ENCODE measurements around the gene LCN10. TPM values are rescaled to one million over a fixed set of nuclear protein-coding genes. Genes with fewer than 3 reads are reported as not detected.

Gene LCN10
- total RNA-seq, 2 donors from 2014 or later = 0.89 to 1.6 TPM

DNA sequence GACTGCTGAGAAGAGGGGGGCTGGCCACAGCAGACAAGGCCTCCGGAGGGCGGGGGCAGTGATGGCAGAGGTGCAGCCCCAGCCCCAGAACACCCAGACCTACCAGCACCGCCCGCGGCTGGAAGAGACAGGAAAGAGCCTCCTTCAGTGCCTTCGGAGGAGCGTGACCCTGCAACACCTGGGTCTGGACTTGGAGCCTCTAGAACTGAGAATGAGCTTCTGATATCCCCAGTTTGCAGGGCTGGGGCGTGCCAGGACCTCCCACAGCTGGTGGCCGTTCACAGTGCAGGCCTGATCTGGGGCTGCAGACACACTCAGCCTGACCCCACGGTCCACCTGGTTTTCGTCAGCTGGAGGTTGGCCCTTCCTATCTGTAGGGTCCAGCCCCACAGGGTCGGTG lies 9.1 kb downstream of the LCN10 start:
- ATAC-seq = no peak
- H3K9me3 Mint-ChIP-seq = no peaks in the 10 kb centered on the region
- peak overlapping the region in 1 of 2 donors; percentile 52 for H3K27ac Mint-ChIP-seq
- H3K36me3 Mint-ChIP-seq = no peaks in the 10 kb centered on the region
- DNase-seq (ENCODE audit: low spot score in 2 of 2) = no peak

DNA sequence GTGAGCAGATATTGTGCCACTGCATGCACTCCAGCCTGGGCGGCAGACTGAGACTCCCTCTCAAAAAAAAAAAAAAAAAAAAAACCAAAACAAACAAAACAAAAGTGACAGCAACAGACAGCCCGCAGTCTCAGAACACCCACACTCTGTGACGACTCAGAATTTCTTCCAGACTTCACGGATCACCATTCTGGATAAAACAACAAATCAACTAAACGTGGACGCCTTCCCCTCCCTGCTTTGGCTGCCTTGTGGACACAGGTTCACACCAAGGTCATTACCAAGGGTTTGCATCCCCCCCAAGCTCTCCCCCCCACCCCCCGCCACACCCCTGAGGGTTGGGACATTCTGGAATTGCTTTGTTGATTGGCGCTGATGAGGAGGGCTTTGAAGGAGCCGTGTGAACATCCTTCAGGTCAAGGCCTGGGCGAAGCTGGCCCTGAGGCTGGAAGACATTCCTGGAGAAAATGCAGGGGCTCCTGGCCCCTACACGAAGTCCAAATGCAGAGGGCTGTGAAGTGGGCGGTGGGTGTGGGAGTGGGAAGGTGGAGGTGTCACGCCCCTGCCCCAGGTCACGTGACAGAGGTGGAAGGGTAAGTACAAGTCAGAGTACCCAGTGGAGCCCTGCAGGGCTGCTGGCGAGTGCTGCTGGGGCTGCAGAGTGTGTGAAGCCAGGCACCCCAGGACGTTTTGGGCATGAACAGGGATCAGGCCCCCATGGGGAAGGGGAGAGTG lies 10.1 kb downstream of the LCN10 start:
- Mint-ChIP-seq H3K36me3 (peaks cover 1% of the 10 kb centered on the region in 2 donors), H3K27ac (peak overlapping the region; percentile 52 to 60), H3K9me3 (no peaks in the 10 kb centered on the region)
- no peak for DNase-seq (ENCODE audit: low spot score in 2 of 2)
- ATAC-seq = no peak

DNA sequence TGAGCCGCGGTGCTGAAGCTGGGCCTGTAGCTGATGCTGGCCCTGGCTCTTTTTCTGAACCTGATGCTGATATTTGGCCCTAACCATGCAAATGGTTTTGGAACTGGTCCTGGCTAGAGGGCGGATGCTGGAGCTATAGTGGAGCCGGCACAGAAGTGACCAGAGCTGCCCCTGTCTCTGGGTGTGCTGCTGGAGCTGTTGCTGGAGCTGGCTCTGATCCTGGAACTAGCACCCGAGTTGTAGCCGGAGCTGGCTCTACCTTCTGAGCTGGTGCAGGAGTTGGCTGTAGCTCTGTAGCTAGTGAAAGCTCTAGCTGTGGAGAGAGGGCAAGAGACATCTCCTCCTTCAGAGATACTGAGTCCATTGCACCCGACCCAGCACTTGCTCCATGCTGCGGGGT lies 12.8 kb downstream of the LCN10 start:
- H3K36me3 Mint-ChIP-seq = peaks cover 22 to 23% of the 10 kb centered on the region in 2 donors
- ATAC-seq (no peak), DNase-seq (ENCODE audit: low spot score in 2 of 2) (no peak)
- H3K27ac Mint-ChIP-seq = peak overlapping the region in 1 of 2 donors; percentile 50
- H3K9me3 Mint-ChIP-seq = no peaks in the 10 kb centered on the region

DNA sequence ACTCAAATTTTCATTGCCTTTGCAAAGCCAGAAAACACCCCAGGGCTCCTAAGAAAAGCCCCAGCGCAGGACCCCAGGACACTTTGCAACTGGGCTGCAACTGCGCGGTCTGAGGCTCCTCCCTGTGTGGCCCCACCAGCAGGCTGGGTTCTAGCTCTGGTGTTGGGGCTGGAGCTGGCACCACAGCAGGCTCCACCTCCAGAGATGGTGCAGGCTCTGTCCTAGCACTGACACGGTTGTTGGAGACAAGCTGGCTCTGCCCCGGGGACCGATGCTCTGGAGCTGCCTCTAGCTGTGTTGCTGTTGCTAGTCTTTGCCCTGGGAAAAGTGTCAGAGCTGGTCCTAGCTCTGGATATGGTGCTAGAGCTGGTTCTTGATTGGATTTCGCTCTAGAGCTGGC lies 13.6 kb downstream of the LCN10 start:
- no peak overlapping the region for H3K27ac Mint-ChIP-seq
- H3K9me3 Mint-ChIP-seq = no peaks in the 10 kb centered on the region
- ATAC-seq = no peak
- H3K36me3 Mint-ChIP-seq = peaks cover 27 to 30% of the 10 kb centered on the region in 2 donors
- no peak for DNase-seq (ENCODE audit: low spot score in 2 of 2)

DNA sequence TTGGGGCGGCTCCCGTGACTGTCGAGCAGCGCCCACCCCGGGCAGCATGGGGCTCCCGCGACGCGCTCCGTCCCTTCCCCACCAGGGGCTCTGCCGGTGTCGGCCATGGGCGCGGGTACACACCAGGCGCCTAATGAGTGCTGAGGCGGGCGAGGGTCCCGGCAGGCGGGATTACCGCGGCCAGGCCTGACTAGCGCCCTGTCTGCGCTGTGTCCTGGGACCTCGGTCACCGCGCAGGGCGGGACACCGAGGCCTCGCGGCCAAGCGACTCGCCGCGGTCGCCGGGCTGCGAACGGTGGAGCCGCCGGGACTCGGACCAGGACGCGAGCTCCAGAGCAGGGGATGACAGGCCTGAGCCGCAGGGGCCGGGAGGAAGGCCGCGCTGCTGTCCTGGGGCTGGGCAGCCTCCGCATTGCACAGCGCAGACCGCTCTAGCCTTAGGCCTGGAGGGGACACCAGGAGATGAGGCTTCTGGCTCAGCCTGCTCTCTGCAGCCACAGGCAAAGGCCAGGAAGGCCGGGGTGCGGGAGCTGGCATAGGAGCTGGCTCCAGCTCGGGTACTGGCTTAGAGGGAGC lies 14.1 kb downstream of the LCN10 start:
- Mint-ChIP-seq H3K27ac (no peak overlapping the region), H3K9me3 (no peaks in the 10 kb centered on the region), H3K36me3 (peaks cover 32 to 35% of the 10 kb centered on the region in 2 donors)
- no peak for DNase-seq (ENCODE audit: low spot score in 2 of 2)
- peak; percentile 10 to 36 for ATAC-seq

DNA sequence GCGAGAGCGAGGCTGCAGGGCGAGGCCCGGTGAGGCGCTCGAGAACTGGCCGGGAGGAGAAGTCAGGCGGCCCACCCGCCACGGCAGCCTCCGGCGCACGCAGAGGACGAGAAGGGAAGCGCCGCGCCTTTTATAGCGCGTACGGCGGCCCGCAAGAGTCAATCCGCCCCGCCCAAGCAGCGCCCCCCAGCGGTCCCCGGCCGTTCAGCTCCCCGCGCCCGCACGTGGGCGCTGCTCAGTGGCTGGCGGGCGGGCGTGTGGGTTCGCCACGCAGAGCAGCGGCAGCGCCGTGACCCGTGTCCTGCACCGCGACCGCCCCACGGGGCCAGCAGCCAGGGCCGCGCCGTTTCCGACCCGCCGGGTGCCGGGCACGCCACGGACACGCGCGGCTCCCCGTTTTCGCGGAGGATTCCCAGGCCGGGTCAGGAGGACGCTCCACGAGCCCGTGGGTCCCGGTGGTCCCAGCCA lies 14.6 kb downstream of the LCN10 start:
- peaks cover 35% of the 10 kb centered on the region in 2 donors for H3K36me3 Mint-ChIP-seq
- H3K27ac Mint-ChIP-seq = peak overlapping the region in 1 of 2 donors; percentile 83
- DNase-seq (ENCODE audit: low spot score in 2 of 2) = peak; percentile 91 to 94
- ATAC-seq = peak; percentile 80 to 85
- H3K9me3 Mint-ChIP-seq = no peaks in the 10 kb centered on the region

DNA sequence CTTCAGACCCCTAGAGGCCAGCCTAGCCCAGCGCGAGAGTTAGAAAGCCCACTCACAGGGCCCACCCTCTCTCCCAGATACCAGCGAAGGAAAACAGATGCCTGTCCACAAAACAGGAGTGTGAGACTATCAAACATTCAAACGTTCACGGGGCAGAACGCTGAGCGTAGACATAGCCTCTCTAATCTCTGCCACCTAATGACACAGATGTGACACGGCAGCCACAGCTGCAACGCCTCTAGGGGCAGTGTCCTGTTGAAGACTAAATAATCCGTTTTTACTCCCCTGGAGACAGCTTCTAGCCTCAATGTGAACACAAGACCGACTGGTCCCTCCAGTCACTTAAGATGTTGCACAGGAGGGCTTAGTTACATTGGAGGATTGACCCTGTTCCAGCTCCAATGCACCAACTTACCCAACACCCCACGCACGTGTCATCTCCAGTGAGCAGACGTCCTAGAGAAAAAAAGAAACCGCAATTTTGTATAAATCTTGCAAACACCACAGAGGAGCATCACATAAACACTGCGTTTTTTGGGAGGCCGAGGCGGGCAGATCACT lies 16.0 kb downstream of the LCN10 start:
- peak overlapping the region; percentile 83 to 100 for H3K27ac Mint-ChIP-seq
- H3K9me3 Mint-ChIP-seq = no peaks in the 10 kb centered on the region
- no peak for DNase-seq (ENCODE audit: low spot score in 2 of 2)
- H3K36me3 Mint-ChIP-seq = peaks cover 35% of the 10 kb centered on the region in 2 donors
- peak in 1 of 2 donors; percentile 27 for ATAC-seq

DNA sequence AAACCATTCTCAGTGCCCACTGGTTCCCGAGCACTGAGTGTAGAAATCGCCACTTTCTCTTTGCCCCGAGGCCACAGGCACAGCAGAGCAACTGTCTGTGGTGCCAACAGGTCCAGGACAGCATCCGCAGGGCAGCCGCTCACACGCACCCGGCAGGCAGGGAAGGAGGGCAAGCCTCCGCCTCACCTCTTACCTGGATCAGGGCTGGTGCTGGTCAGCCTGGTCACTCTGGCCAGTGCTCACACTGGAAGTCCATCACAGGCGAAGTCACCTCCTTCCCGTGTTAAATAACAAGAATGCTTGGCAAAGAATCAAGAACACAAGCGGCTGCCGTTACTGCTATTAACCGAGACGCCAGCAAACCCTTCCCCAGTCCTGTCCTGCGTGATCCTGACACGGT lies 16.6 kb downstream of the LCN10 start:
- peaks cover 35% of the 10 kb centered on the region in 2 donors for H3K36me3 Mint-ChIP-seq
- DNase-seq (ENCODE audit: low spot score in 2 of 2) (no peak), ATAC-seq (no peak)
- H3K27ac Mint-ChIP-seq = peak overlapping the region; percentile 83 to 100
- no peaks in the 10 kb centered on the region for H3K9me3 Mint-ChIP-seq

DNA sequence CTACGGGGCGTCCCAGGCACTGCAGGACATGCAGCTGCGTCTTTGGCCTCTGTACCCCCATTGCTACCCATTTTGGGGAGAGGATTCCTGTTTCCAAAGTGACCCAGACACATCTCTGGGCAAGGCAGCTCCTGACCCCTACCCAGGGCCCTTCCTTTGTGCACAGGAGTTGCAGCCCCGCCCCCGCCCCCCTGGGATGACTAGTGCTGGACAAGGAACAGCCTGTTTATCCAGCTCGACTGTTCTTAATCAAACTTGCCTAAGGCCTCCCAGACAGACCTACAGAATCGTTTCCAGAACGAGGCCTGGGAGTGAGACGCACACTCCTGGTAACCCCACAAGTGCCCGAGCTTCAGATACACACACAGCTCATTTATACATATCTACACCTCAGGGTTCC lies 17.1 kb downstream of the LCN10 start:
- peak overlapping the region in 1 of 2 donors; percentile 100 for H3K27ac Mint-ChIP-seq
- peaks cover 35% of the 10 kb centered on the region in 2 donors for H3K36me3 Mint-ChIP-seq
- H3K9me3 Mint-ChIP-seq = no peaks in the 10 kb centered on the region
- ATAC-seq (no peak), DNase-seq (ENCODE audit: low spot score in 2 of 2) (no peak)

DNA sequence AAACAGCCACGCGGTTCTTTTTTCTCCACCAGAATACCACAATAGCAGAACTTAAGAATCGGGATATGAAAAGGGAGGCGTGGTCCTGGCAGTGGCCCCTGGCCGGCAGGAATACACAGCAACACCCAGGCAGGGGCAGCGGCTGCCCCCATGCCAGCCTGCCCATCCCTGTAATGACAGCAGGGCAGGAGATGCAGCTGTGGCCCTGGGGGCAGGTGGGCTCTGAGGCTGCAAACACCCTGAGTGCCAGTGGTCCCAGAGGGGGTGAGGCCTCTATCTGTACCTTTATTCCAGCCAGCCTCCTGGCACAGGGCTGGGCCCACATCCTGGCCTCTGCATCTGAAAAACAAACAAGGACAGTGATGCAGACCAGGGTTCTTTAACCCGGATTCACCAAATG lies 18.0 kb downstream of the LCN10 start:
- Mint-ChIP-seq H3K9me3 (no peaks in the 10 kb centered on the region), H3K27ac (peak overlapping the region in 1 of 2 donors; percentile 85)

DNA sequence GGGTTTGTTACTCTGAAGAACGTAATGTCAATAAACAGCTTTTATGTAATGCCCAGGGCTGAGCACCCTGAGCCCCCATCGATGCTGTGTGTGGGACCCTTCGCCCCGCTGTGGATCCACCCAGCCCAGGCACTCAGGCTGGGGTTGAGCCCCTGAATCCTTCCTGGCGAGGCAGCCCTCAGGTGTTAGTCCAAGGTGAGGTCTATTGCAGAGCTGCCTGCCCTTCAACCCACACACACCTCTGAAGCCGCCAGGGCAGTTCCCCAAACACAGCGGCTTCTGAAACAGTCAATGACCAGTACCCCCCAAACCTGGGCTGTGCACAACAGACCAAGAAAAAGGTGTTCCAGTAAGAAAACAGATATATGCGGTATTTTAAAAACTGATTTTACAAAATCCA lies 18.8 kb downstream of the LCN10 start:
- peaks cover 35% of the 10 kb centered on the region in 2 donors for H3K36me3 Mint-ChIP-seq
- DNase-seq (ENCODE audit: low spot score in 2 of 2) (no peak), ATAC-seq (no peak)
- H3K27ac Mint-ChIP-seq = peak overlapping the region in 1 of 2 donors; percentile 74
- H3K9me3 Mint-ChIP-seq = no peaks in the 10 kb centered on the region

More for the DNA sequence above, 18.0 kb downstream of the LCN10 start:
- peaks cover 35% of the 10 kb centered on the region in 2 donors for H3K36me3 Mint-ChIP-seq
- DNase-seq (ENCODE audit: low spot score in 2 of 2) (no peak), ATAC-seq (no peak)

DNA sequence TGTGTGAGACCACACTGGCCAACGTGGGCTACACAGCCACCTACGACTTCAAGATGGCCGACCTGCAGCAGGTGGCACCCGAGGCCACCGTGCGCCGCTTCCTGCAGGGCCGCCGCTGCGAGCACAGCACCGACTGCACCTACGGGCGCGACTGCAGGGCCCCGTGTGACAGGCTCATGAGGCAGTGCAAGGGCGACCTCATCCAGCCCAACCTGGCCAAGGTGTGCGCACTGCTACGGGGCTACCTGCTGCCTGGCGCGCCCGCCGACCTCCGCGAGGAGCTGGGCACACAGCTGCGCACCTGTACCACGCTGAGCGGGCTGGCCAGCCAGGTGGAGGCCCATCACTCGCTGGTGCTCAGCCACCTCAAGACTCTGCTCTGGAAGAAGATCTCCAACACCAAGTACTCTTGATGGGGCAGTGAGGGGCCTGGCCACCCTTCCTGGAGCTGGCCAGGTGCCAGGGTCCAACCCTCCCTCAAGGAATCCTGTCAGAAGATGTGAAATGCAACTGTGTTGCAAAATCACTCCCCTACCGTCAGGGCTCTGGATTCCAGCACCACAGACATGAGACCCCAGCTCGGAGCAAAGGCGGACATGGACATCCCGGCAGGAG lies 19.3 kb downstream of the LCN10 start:
- Mint-ChIP-seq H3K36me3 (peaks cover 35% of the 10 kb centered on the region in 2 donors), H3K27ac (peak overlapping the region in 1 of 2 donors; percentile 74), H3K9me3 (no peaks in the 10 kb centered on the region)
- ATAC-seq = no peak
- no peak for DNase-seq (ENCODE audit: low spot score in 2 of 2)

DNA sequence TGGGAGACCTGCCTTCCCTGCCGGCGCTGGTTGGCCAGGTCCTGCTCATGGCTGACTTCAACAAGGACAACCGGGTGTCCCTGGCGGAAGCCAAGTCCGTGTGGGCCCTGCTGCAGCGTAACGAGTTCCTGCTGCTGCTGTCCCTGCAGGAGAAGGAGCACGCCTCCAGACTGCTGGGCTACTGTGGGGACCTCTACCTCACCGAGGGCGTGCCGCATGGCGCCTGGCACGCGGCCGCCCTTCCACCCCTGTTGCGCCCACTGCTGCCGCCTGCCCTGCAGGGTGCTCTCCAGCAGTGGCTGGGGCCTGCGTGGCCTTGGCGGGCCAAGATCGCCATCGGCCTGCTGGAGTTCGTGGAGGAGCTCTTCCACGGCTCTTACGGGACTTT lies 19.8 kb downstream of the LCN10 start:
- no peaks in the 10 kb centered on the region for H3K9me3 Mint-ChIP-seq
- DNase-seq (ENCODE audit: low spot score in 2 of 2) (no peak), ATAC-seq (no peak)
- H3K27ac Mint-ChIP-seq = no peak overlapping the region
- H3K36me3 Mint-ChIP-seq = peaks cover 35% of the 10 kb centered on the region in 2 donors

DNA sequence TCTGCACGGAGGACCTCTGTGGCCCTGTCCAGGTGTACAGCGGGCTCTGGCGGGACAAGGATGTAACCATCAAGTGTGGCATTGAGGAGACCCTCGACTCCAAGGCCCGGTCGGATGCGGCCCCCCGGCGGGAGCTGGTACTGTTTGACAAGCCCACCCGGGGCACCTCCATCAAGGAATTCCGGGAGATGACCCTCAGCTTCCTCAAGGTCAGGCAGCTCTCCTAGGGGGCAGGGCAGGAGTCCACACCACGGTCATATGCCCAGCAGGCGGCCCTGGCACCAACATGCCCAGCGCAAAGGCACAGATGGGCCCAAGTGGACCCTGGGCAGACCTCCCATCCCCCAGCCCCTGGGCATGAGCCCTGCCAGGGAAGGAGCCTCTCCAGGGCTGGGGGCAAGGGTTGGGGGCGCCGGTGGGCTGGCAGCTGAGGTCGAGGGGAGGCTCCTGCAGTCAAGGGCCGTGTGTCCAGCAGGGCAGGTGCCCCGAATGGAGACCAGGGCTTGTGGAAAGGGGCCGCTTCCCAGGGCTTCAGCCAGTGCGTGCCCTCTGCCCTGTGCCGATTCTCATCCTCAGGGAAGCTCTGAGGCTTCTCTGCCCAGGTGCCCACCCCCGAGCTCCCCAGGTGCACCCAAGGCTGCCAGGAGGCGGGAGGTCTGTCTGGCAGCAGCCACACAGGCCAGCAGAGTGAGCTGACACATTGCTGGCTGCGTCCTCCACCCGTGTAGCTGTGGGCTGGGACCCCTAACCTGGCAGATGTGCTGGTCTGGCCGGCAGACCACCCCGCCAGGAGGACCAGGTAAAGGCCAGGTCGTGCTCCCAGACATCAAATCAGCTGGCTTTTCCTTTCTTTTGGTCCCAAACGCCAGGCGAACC lies 20.4 kb downstream of the LCN10 start:
- DNase-seq (ENCODE audit: low spot score in 2 of 2) = no peak
- H3K36me3 Mint-ChIP-seq = peaks cover 30 to 31% of the 10 kb centered on the region in 2 donors
- no peak for ATAC-seq
- H3K9me3 Mint-ChIP-seq = no peaks in the 10 kb centered on the region
- H3K27ac Mint-ChIP-seq = no peak overlapping the region

DNA sequence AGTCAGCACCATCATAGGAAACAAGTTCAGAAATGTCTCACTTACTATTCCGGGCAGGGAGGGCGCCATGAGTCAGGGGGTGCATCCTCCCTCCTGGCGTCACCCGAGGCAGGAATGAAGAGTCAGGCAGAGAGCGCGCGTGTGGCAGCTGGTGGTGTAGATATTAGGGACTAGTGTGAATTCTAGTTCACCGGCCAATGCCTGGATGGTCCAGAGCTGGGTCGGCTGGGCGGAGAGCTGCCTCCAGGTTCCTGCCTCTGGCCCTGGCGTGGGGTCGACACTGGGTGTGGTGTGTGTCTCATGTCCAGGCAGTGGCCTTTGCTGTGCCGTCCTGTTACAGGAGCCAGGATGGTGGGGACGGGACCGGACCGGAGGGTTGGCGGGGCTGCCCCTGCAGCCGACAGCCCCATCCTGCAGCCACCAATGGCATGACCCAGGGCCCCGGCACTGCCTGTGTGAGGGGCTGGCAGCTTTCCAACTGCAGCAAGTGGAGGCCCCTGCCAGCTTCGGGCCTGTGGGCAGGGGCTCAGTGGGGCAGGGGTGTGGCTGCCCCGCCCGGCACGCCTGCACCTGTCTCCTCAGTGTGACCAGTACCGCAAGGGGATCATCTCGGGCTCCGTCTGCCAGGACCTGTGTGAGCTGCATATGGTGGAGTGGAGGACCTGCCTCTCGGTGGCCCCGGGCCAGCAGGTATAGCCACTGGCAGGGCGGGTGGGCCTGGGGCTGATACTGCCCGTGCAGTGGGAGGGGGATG lies 21.2 kb downstream of the LCN10 start:
- Mint-ChIP-seq H3K9me3 (no peaks in the 10 kb centered on the region), H3K27ac (peak overlapping the region in 1 of 2 donors; percentile 19), H3K36me3 (peaks cover 22 to 23% of the 10 kb centered on the region in 2 donors)
- peak in 1 of 2 donors; percentile 5 for ATAC-seq
- DNase-seq (ENCODE audit: low spot score in 2 of 2) = no peak

Data from activated naive CD4-positive, alpha-beta T cell treated with anti-CD3 and anti-CD28 coated beads, Interleukin-2, amount 50 U/mL, for 72 hours (primary cell).